ENCODE results near the gene GATAD2A. TPM values are rescaled to one million over a fixed set of nuclear protein-coding genes. Genes with fewer than 3 reads are reported as not detected.

Gene GATAD2A
- total and polyA plus RNA-seq, 2 of the 13 experiments (the other 11 are each of a cell fraction or from before 2014, with no cell fraction given): 16.8 to 28.6 TPM

- TF ChIP-seq ARID5B (CRISPR knock-in tag; IDR thresholded peaks at IDR 0.05): 0 out of 2 replicates have a peak, but pooled peaks have one; percentile 16
- TF ChIP-seq ZNF552 (CRISPR knock-in tag; IDR thresholded peaks at IDR 0.05; ENCODE audit: borderline replicate concordance): no peak
- peak; percentile 82; the same call in 2 of the 3 replicates for TF ChIP-seq MXI1 (IDR thresholded peaks at IDR 0.05; ENCODE audit: borderline replicate concordance, low read depth, low read length)
- TF ChIP-seq ZFX (CRISPR knock-in tag; IDR thresholded peaks at IDR 0.05; ENCODE audit: low read depth): peak; percentile 72
- no peak; the same call in 1 of the 2 replicates for TF ChIP-seq SNAPC5 (CRISPR knock-in tag; IDR thresholded peaks at IDR 0.05; ENCODE audit: borderline replicate concordance)
- TF ChIP-seq TCF7 (IDR thresholded peaks at IDR 0.05; ENCODE audit: low read depth): no peak
- no peak for TF ChIP-seq PRDM4 (CRISPR knock-in tag; IDR thresholded peaks at IDR 0.05; ENCODE audit: borderline replicate concordance)
- TF ChIP-seq NR2F2 (IDR thresholded peaks at IDR 0.05; ENCODE audit: borderline replicate concordance, low read depth): no peak
- no peak for TF ChIP-seq ZBTB1 (CRISPR knock-in tag; IDR thresholded peaks at IDR 0.05; ENCODE audit: borderline replicate concordance)
- no peak for TF ChIP-seq NFYB (CRISPR knock-in tag; IDR thresholded peaks at IDR 0.05)
- peak; percentile 50 for TF ChIP-seq ZBED4 (CRISPR knock-in tag; IDR thresholded peaks at IDR 0.05; ENCODE audit: borderline replicate concordance)
- TF ChIP-seq NCOR1 (IDR thresholded peaks at IDR 0.05; ENCODE audit: borderline replicate concordance, low read length): no peak
- TF ChIP-seq ZNF574 (CRISPR knock-in tag; IDR thresholded peaks at IDR 0.05): no peak
- TF ChIP-seq ETS1 (CRISPR knock-in tag; IDR thresholded peaks at IDR 0.05): no peak
Observed at GRCh38 chr19:19361075-19361594, 44.3 kb upstream of the GATAD2A start (continued).
